HL-60 (cell line): ENCODE results near the gene PRMT1.

Source experiments
- DNase-seq, 2 experiments: peaks; one replicate each; pipeline ENCODE4 v3.0.0-alpha.2; 2010 to 2020; ENCODE audit warnings: low read depth in 1 of 2, low spot score in 1 of 2
- H3K27ac ChIP-seq: fragments of 250-450 bp; sonication (Bioruptor Pico); replicated peaks from 2 replicates; pipeline ENCODE4 v1.5.1; 2020; ENCODE audit warnings: mild to moderate bottlenecking, moderate library complexity
- H3K27me3 ChIP-seq: fragments of 250-450 bp; sonication (Bioruptor Pico); 2 replicates; pipeline ENCODE4 v1.5.1; 2021; ENCODE audit warnings: mild to moderate bottlenecking, moderate library complexity; ENCODE audit not compliant: insufficient read depth, poor library complexity, severe bottlenecking
- H3K4me3 ChIP-seq: replicated peaks from 2 replicates; pipeline ENCODE4 v1.5.1; 2011; ENCODE audit warnings: mild to moderate bottlenecking, control low read depth, low read length; ENCODE audit not compliant: insufficient read depth
- CTCF ChIP-seq: IDR thresholded peaks from one replicate; pipeline ENCODE4 v1.5.1; 2011; ENCODE audit warnings: low read length, control low read depth, inconsistent platforms; ENCODE audit not compliant: insufficient read depth
- GABPA ChIP-seq: IDR thresholded peaks from 2 replicates; pipeline ENCODE4 v1.6.1; 2012; ENCODE audit warnings: low read depth
- POLR2AphosphoS5 ChIP-seq: IDR thresholded peaks from 2 replicates; pipeline ENCODE4 v1.6.1; 2012; ENCODE audit warnings: low read depth
- REST ChIP-seq: IDR thresholded peaks from 2 replicates; pipeline ENCODE4 v1.6.1; 2012; ENCODE audit warnings: low read depth; ENCODE audit not compliant: insufficient replicate concordance
- SPI1 ChIP-seq: IDR thresholded peaks from 2 replicates; pipeline ENCODE4 v1.6.1; 2012; ENCODE audit warnings: low read depth, mild to moderate bottlenecking, borderline replicate concordance

Gene PRMT1

GRCh38 chr19:49691243-49692146 is 14.4 kb downstream of the PRMT1 start:
- H3K27me3 ChIP-seq: no peaks in the 10 kb centered on the region
- no peak for TF ChIP-seq POLR2AphosphoS5
- no peak for TF ChIP-seq REST
- TF ChIP-seq GABPA: no peak
- no peak for TF ChIP-seq CTCF
- no peak for TF ChIP-seq SPI1
- no peak for DNase-seq
- no peak overlapping the region for H3K4me3 ChIP-seq
- H3K27ac ChIP-seq: no peak overlapping the region

- TF ChIP-seq CTCF: no peak
- no peak for TF ChIP-seq POLR2AphosphoS5
- TF ChIP-seq SPI1: no peak
- TF ChIP-seq GABPA: peak; percentile 48; the same call in 1 of the 2 replicates
- no peak for TF ChIP-seq REST
- Histone ChIP-seq H3K27ac (no peak overlapping the region), H3K27me3 (no peaks in the 10 kb centered on the region), H3K4me3 (no peak overlapping the region)
- DNase-seq: no peak
These were observed 15.1 kb downstream of the PRMT1 start for GRCh38 chr19:49692147-49692506.

GRCh38 chr19:49696115-49696514 is 19.0 kb downstream of the PRMT1 start:
- no peak for TF ChIP-seq POLR2AphosphoS5
- no peak for TF ChIP-seq REST
- TF ChIP-seq SPI1: no peak
- TF ChIP-seq CTCF: no peak
- no peak for TF ChIP-seq GABPA
- no peak for DNase-seq
- no peak overlapping the region for H3K27ac ChIP-seq
- H3K27me3 ChIP-seq: no peaks in the 10 kb centered on the region
- no peak overlapping the region for H3K4me3 ChIP-seq
